Neural cell (in vitro differentiated cells): ENCODE measurements around the gene PGS1. TPM values are rescaled to one million over a fixed set of nuclear protein-coding genes. Genes with fewer than 3 reads are reported as not detected.

ENCODE experiments used
- H2AFZ ChIP-seq: fragments of 200-600, 300-800 bp; sonication (generic), shearing (Covaris generic); 2 replicates; pipeline ENCODE4 v1.6.0; 2014; ENCODE audit warnings: low read depth, mild to moderate bottlenecking, antibody characterized with exemption, low read length, moderate library complexity
- H3F3A ChIP-seq: fragments of 200-600 bp; shearing (Covaris generic); 2 replicates; pipeline ENCODE4 v1.6.1; 2016; ENCODE audit warnings: mild to moderate bottlenecking, moderate library complexity, mixed read lengths, antibody characterized with exemption, low read length; ENCODE audit not compliant: insufficient read depth, poor library complexity, severe bottlenecking
- H3K27ac ChIP-seq: fragments of 200-600, 300-800 bp; sonication (generic), shearing (Covaris generic); 2 replicates; pipeline ENCODE4 v1.5.1; 2014; ENCODE audit warnings: mild to moderate bottlenecking, low read length, moderate library complexity
- H3K27me3 ChIP-seq: fragments of 300-800, 200-600 bp; sonication (generic), shearing (Covaris generic); 2 replicates; pipeline ENCODE4 v1.6.0; 2014; ENCODE audit warnings: mild to moderate bottlenecking, low read depth, low read length, moderate library complexity; ENCODE audit not compliant: insufficient read depth
- H3K36me3 ChIP-seq: fragments of 300-800, 200-600 bp; sonication (generic), shearing (Covaris generic); 2 replicates; pipeline ENCODE4 v1.5.1; 2014; ENCODE audit warnings: mild to moderate bottlenecking, antibody characterized with exemption, low read length, moderate library complexity; ENCODE audit not compliant: insufficient read depth
- H3K4me2 ChIP-seq: fragments of 300-800, 200-600 bp; sonication (generic), shearing (Covaris generic); 2 replicates; pipeline ENCODE4 v1.6.0; 2014; ENCODE audit warnings: mild to moderate bottlenecking, low read length
- H3K4me3 ChIP-seq: fragments of 300-800, 200-600 bp; sonication (generic), shearing (Covaris generic); 2 replicates; pipeline ENCODE4 v1.5.1; 2014; ENCODE audit warnings: mild to moderate bottlenecking, low read length, moderate library complexity
- H3K79me2 ChIP-seq: fragments of 200-600 bp; shearing (Covaris generic); replicated peaks from 2 replicates; pipeline ENCODE4 v1.6.0; 2014; ENCODE audit warnings: mild to moderate bottlenecking, low read length, moderate library complexity; ENCODE audit not compliant: insufficient read depth
- H3K9ac ChIP-seq: fragments of 300-800, 200-600 bp; sonication (generic), shearing (Covaris generic); 2 replicates; pipeline ENCODE4 v1.6.1; 2016; ENCODE audit warnings: mild to moderate bottlenecking, low read length, mixed read lengths
- H3K9me2 ChIP-seq: fragments of 200-600 bp; shearing (Covaris generic); 2 replicates; pipeline ENCODE4 v1.6.1; 2016; ENCODE audit warnings: mild to moderate bottlenecking, low read length, mixed read lengths; ENCODE audit not compliant: insufficient read depth
- H3K9me3 ChIP-seq: fragments of 200-600, 300-800 bp; sonication (generic), shearing (Covaris generic); 2 replicates; pipeline ENCODE4 v1.6.1; 2016; ENCODE audit warnings: mild to moderate bottlenecking, mixed run types, low read length, moderate library complexity, mixed read lengths
- H4K20me1 ChIP-seq: fragments of 200-600 bp; shearing (Covaris generic); 2 replicates; pipeline ENCODE4 v1.6.1; 2016; ENCODE audit warnings: mild to moderate bottlenecking, mixed run types; ENCODE audit not compliant: insufficient read depth
- EP300 ChIP-seq: fragments of 450-650 bp; conservative IDR thresholded peaks from 2 replicates; pipeline ENCODE4 v1.6.1; 2014; ENCODE audit warnings: antibody characterized with exemption, mild to moderate bottlenecking, moderate library complexity; ENCODE audit not compliant: poor library complexity, severe bottlenecking
- EZH2 ChIP-seq: fragments of 200-600, 300-800 bp; shearing (Covaris generic), sonication (generic); IDR thresholded peaks from 2 replicates; pipeline ENCODE4 v1.6.1; 2014; ENCODE audit warnings: antibody characterized with exemption, low read length, borderline replicate concordance, mild to moderate bottlenecking; ENCODE audit not compliant: insufficient read depth, poor library complexity, severe bottlenecking
- MXI1 ChIP-seq: fragments of 450-650 bp; conservative IDR thresholded peaks from 2 replicates; pipeline ENCODE4 v1.6.1; 2014; ENCODE audit warnings: antibody characterized with exemption, mild to moderate bottlenecking; ENCODE audit not compliant: poor library complexity, severe bottlenecking
- POLR2AphosphoS5 ChIP-seq: IDR thresholded peaks from 2 replicates; pipeline ENCODE4 v1.6.1; 2012
- RAD21 ChIP-seq: fragments of 450-650 bp; conservative IDR thresholded peaks from 2 replicates; pipeline ENCODE4 v1.6.1; 2014; ENCODE audit warnings: antibody characterized with exemption, mild to moderate bottlenecking, moderate library complexity
- REST ChIP-seq: IDR thresholded peaks from 2 replicates; pipeline ENCODE4 v1.6.1; 2012; ENCODE audit warnings: borderline replicate concordance
- SMC3 ChIP-seq: fragments of 450-650 bp; conservative IDR thresholded peaks from 2 replicates; pipeline ENCODE4 v1.6.1; 2014; ENCODE audit warnings: antibody characterized with exemption, mild to moderate bottlenecking, moderate library complexity; ENCODE audit not compliant: poor library complexity
- TAF1 ChIP-seq: IDR thresholded peaks from 2 replicates; pipeline ENCODE4 v1.6.1; 2012; ENCODE audit warnings: low read depth
- polyA plus RNA-seq: library from polyadenylated mRNA; depleted of rRNA; stranded (reverse); fragments of >200 nt; gene quantifications from 2 replicates; pipeline ENCODE4 v1.2.3, GENCODE V29; 2014
- TF ChIP-seq, protein P1 (sequence below): fragments of 450-650 bp; IDR thresholded peaks from 2 replicates; pipeline ENCODE4 v1.5.1; 2014; ENCODE audit warnings: antibody characterized with exemption, mild to moderate bottlenecking, moderate library complexity; ENCODE audit not compliant: poor library complexity, severe bottlenecking

Gene PGS1
- polyA plus RNA-seq, 1 donor from 2014 or later = 65.7 TPM

DNA sequence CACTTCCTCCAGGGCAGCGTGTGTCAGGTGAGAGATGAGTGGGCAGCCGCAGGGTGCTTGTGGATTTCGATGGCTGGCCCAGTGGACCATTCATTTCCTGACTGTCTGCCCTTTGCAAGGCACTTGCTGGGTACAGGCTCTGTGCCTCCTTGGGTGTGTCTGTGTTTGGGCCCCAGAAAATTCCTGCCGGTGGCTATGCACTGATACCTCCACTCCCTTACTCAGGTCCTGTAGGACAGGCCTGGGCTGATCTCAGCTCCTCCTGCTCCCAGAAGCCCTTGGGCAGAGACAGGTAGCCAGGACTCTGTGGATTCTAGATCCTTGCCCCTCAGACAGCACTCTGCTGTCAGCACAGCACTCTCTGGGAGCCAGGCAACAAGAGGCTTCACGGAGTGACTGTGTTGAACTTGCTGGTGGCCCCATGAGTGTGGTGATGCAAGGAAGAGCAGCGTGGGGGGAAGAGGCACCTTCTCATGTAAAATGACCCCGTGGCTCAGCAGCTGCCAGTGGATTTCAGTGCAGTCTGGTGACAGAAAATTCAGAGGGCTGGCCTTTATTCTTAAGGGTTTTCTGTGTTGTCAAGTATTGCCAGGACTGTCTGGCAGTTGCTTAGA is 29.0 kb downstream of the PGS1 start:
- no peak overlapping the region for H3K27ac ChIP-seq
- H3K27me3 ChIP-seq = no peaks in the 10 kb centered on the region
- no peaks in the 10 kb centered on the region for H3K79me2 ChIP-seq
- H3K9me2 ChIP-seq = no peaks in the 10 kb centered on the region
- no peaks in the 10 kb centered on the region for H4K20me1 ChIP-seq
- H3K36me3 ChIP-seq = no peaks in the 10 kb centered on the region
- no peak overlapping the region for H3K4me3 ChIP-seq
- TF ChIP-seq SMC3 = no peak
- TF ChIP-seq REST = no peak
- TF ChIP-seq, protein P1, sequence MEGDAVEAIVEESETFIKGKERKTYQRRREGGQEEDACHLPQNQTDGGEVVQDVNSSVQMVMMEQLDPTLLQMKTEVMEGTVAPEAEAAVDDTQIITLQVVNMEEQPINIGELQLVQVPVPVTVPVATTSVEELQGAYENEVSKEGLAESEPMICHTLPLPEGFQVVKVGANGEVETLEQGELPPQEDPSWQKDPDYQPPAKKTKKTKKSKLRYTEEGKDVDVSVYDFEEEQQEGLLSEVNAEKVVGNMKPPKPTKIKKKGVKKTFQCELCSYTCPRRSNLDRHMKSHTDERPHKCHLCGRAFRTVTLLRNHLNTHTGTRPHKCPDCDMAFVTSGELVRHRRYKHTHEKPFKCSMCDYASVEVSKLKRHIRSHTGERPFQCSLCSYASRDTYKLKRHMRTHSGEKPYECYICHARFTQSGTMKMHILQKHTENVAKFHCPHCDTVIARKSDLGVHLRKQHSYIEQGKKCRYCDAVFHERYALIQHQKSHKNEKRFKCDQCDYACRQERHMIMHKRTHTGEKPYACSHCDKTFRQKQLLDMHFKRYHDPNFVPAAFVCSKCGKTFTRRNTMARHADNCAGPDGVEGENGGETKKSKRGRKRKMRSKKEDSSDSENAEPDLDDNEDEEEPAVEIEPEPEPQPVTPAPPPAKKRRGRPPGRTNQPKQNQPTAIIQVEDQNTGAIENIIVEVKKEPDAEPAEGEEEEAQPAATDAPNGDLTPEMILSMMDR = no peak
- TF ChIP-seq TAF1 = no peak
- no peak for TF ChIP-seq RAD21
- H3K4me2 ChIP-seq = no peak overlapping the region
- H2AFZ ChIP-seq = no peak overlapping the region
- no peaks in the 10 kb centered on the region for H3K9me3 ChIP-seq
- H3K9ac ChIP-seq = no peak overlapping the region
- no peaks in the 10 kb centered on the region for H3F3A ChIP-seq

DNA sequence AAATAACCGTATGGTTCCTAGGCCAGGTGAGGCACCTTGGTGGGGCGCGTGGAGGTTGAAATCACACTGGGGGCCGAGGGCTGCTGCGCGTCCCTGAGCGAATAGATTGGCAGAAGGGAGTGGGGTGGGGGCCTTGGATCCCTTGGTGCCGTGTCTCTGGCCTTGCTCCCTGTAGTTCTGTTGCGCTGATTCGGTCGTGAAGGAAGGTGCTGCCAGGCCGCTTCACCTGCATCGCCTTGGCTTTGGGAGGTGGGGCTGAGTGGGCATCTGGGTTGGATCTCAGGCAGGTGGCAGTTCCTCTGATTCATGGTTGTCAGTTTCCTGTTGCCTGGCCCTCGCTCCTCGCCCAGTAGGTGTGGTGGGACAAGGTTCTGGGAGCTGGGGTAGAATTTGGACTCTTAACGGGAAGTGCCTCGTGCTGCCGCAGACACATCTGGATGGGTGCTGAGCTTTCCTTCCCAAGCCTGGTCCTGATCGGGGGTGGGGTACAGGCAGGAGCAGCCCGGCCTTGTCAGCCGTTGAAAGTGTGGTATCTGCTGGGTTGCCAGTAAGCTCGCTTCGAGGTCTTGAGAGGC is 30.1 kb downstream of the PGS1 start:
- Histone ChIP-seq H3K4me3 (no peak overlapping the region), H3K27me3 (no peaks in the 10 kb centered on the region), H3K79me2 (no peaks in the 10 kb centered on the region), H3K9me2 (no peaks in the 10 kb centered on the region), H4K20me1 (no peaks in the 10 kb centered on the region), H3K9ac (no peak overlapping the region), H2AFZ (no peak overlapping the region), H3K36me3 (no peaks in the 10 kb centered on the region), H3K9me3 (no peaks in the 10 kb centered on the region), H3F3A (no peaks in the 10 kb centered on the region), H3K4me2 (no peak overlapping the region), H3K27ac (no peak overlapping the region)
- no peak for TF ChIP-seq TAF1

DNA sequence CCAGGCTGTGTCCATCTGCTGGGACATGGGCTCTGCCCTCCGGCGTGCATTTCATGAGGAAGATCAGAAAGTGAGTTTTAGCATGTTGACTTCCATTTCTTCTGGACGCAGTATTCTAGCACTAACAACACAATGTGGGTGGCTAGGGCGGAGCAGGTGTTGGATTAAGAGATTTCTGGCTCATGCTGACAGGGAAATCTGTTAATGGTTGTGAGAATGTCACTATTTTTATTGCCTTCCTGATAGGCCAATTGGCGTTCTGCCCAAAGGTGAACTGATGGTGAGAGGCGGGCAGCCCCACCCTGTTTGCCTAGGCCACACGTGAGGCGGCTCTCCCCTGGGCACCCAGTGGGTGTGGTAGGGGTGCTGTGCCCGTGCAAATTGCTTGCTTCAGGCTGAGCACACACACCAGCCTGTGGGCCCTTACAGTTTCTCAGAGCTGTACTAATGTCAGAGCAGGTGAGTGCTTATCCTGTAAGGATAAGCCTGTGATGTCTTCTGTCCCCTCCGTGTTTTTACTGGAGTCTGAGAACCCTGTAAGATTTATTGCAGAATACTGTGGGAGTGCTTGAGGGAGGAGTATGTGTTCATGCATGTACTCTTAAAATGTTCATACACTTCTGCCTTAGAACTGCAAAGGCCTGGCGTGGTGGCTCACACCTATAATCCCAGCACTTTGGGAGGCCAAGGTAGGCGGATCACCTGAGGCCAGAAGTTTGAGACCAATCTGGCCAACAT is 30.9 kb downstream of the PGS1 start:
- no peak overlapping the region for H3K27ac ChIP-seq
- no peaks in the 10 kb centered on the region for H3K9me3 ChIP-seq
- H3K9ac ChIP-seq = no peak overlapping the region
- H2AFZ ChIP-seq = no peak overlapping the region
- no peaks in the 10 kb centered on the region for H4K20me1 ChIP-seq
- no peak overlapping the region for H3K4me2 ChIP-seq
- H3K79me2 ChIP-seq = no peaks in the 10 kb centered on the region
- no peaks in the 10 kb centered on the region for H3K36me3 ChIP-seq
- no peaks in the 10 kb centered on the region for H3F3A ChIP-seq
- H3K27me3 ChIP-seq = no peaks in the 10 kb centered on the region
- no peaks in the 10 kb centered on the region for H3K9me2 ChIP-seq
- H3K4me3 ChIP-seq = no peak overlapping the region
- no peak for TF ChIP-seq EZH2
- no peak for TF ChIP-seq REST
- TF ChIP-seq POLR2AphosphoS5 = no peak
- TF ChIP-seq EP300 = no peak
- TF ChIP-seq, protein P1 = no peak
- no peak for TF ChIP-seq TAF1
- no peak for TF ChIP-seq MXI1
- no peak for TF ChIP-seq SMC3
